ENCODE data around the gene PDK1.

Gene PDK1

DNA sequence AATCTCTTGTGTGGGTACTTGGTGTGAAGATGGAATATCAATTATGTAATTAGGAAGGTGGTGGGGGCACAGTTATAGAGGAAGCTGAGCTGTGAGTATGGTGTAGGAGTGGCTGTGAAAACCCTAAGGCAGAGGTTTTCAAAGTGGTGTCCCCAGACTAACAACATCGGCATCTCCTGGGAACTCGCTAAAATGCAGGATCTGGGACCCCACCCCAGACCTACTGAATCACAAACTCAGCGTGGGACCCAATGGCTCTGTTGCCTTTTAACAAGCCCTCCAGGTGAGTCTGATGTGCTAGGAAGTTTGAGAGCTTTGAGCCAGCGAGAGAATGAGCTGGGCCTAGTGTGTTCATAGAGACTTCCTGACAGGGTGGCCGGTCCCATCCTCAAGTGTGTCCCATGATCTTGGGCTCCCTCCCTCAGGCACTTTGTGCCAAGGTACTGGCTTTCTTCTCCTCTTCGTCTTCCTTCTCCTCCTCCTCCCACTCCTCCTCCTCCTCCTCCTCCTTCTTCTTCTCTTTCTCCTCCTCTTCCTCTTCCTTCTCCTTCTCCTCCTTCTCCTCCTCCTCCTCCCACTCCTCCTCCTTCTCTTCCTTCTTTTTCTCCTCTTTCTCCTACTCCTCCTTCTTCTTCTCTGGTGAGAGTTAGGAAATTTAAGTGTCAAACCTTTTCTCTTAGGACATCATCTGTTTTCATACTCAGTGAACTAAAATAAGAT lies 86.6 kb downstream of the PDK1 start:
- no peak for DNase-seq (ENCODE audit: low read depth)

DNA sequence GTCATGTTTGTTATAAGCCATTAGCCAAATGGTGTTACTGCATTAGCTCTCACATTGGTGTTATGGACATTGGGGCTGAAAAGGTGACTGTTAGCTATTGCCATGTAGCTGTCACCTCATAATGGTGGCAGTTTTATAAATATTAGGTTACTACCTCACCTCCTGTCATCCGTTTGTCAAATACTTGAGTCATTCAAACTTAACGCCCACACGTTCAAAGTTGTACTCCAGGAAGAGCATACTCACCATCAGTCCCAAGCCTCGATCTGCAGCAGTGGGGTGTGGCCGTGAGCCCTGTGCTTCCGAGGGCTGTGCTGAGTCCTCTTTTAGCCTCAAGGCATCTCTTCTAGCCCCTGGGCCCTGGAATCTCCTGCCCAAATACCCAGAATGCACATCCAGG lies 87.3 kb downstream of the PDK1 start:
- no peak for DNase-seq (ENCODE audit: low read depth)

DNA sequence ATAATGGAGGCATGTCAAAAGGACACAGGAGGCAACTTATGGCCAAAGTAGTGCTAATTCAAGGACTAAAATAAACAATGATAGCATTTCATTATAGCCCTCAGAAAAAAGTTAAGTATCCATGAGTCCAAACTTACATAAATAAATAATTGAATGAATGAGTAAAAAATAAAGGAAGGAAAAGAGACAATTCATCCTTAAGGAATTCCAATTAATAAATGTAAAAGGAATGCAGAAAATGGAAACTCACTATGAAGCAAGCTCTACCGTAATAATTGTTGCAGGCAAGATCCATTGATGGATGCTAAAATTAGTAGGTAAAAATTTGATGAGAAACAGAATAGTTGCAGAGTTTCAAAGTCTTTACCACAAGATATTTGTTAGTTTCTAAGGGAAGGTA lies 91.5 kb downstream of the PDK1 start:
- DNase-seq (ENCODE audit: low read depth) = no peak

DNA sequence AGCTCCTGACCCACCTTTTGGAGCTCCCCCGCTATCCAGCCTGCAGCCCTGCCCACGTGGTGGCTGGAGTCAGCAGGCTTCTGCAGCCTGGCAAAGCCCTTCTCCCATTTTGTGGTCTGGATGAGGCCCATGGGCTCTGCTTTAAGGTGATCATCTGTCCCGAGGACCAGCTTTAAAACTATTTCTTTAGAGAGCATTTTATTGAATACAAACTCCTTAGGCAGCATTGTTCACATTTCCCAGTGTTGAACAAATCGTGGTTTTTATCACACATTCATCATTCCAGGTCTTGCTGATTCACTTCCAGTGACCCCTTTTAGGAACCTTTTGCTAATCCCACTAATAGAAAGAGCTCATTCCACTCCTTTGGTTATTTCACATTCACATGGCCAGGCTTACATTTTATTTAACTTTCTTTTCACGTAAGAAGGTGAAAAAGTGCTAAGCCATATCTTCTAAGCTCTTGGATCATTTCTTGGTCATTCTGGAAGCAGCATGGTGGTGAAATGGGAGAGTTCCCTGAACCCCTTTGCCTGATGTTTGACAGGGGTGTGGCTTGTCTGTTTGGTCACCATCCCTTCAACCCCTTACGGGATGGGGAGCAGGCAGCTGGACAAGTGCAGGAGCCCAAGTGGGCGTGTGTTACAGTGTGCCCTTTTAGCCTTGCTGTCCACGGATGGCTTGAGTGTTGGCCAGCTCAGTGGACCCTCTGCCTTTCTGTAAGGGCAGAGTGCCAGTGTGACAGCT lies 99.4 kb downstream of the PDK1 start:
- no peak for DNase-seq (ENCODE audit: low read depth)

DNA sequence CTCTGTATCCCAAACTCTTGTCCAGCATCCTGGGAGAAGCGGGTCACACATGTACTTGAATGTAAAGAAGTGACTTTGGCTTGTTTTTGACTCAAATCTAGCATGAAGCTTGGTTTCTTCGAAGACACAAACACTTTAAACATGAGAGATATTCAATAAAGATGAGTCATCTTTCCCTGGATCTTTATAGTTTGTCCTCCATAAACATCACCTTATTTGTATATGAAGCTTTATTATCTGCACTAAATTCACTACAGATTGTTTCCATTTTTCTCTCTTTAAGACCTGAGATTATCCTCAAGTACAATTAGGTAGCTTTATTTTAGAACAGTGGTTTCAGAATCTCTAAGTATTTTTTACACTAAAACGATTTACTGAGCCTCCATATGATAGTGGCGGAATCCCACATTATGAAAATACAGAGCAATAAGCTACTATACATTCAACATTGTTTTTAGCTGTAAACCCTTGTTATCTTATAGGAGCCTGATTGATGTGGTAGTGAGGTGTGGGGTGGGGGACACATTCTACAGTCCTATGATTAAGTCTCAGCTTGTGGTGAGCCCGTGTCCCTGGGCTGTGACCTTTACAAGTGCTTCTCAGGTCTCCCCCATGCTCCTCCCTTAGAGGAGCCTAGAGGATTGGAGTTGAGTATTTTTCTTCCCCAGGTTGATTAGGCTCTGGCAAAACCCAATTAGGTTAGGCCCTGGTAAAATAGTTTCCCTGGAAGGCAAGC lies 100.1 kb downstream of the PDK1 start:
- DNase-seq (ENCODE audit: low read depth) = no peak
